Measurements from ENCODE around the gene WFS1. TPM values are rescaled to one million over a fixed set of nuclear protein-coding genes. Genes with fewer than 3 reads are reported as not detected.
A peak's percentile ranks its signal among the peaks of the same experiment; 100 is the strongest.

Gene WFS1
- total RNA-seq, 1 experiment from 2014 or later = 19.5 TPM

DNA sequence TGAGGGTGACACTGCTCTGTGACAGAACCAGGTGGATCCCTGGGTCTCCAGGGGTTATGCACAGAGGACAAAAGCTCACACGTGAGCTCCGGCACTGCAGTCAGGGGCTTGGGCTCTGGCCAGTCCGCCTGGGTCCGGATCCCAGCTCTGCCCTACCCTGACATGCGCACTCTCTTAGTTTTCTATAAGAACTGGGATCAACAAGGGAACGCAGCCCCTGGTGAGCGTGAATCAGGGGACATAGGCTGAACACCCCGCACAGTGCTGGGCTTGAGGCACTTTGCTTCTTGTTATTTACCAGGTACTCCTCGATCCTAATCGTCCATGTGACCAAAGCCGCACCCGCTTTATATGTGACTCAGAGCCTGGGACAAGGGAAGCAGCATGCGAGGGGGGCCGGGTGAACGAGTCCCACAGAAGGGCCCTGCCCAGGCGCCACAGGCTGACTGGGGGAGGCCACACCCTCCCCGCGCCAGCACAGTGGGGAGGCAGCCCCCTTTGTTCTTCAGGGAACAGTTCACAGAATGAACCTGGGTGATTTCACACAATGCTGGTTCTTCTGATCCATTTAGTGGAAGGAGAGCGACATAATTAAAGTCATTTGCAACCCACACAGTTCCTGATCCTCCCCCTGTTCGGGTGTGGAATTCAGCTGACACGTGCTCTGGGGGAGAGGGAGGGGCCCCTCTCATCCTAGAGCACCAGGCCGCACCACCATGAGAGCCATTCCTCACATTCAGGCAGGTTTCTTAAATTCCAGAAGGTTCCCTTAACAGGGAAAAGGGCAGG is 55.5 kb downstream of the WFS1 start:
- peak; percentile 9 for DNase-seq (ENCODE audit: low read depth)

- DNase-seq (ENCODE audit: low read depth) = no peak
Observed at GRCh38 chr4:6325788-6326290, 56.2 kb downstream of the WFS1 start.

GRCh38 chr4:6326312-6327060 is 56.8 kb downstream of the WFS1 start:
- no peak for DNase-seq (ENCODE audit: low read depth)

GRCh38 chr4:6327220-6327917 is 57.7 kb downstream of the WFS1 start:
- peak; percentile 42 for DNase-seq (ENCODE audit: low read depth)

DNA sequence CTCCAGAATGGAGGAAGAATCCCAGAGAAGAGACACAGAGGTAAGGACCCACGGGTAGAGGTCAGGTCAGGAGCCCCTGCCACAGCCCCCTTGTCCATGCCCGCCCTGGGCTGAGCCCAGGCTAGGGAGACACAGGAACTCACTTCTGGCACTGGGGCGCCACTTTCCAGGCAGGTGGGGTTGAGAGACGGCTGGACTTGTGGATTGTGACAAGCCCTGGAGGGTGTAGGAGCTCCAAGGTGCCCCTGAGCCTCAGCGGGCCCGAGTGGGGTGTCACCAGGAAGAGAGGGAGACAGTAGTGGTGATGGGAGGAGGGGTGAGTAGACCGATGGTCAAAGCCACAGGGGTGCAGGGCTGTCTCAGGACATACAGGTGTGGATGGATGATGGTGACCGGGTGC is 58.9 kb downstream of the WFS1 start:
- DNase-seq (ENCODE audit: low read depth) = no peak

DNA sequence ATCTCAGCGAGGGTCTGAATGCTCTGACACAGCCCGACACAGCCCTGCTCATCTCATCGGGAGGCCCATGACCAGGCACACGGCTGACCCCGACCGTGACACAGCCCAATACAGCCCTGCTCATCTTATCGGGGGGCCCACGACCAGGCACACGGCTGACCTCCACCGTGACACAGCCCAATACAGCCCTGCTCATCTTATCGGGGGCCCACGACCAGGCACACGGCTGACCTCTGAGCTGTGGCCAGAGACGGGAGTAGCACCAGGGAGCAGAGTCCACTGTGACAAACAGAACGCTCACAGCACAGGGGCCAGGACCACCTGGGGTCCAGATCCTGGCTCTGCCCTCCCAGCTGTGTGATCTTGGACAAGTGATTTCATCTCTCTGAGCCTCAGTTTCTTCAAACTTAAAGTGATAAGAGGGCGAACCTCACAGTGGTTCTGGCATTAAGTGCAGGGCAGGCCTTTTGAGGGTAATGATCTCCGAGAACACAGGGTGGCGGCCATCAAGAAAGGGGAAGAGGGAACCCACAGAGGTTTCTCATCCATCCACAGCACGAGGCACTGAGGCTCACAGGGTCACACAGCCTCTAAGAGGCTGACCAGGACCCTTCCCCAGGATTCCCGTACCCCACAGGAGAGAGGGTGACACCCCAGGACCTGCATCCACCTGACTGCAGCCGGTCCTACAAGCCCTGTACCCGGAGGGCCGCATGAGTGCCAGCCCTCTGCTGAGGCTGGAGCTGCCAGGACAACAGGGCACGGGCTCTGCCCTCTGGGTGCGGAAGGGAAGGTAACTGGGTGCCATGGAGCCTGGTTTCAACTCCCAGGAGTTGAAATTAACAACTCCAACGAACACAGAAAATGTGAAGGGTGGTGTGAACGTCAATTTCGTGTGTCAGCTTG is 60.1 kb downstream of the WFS1 start:
- no peak for DNase-seq (ENCODE audit: low read depth)

DNA sequence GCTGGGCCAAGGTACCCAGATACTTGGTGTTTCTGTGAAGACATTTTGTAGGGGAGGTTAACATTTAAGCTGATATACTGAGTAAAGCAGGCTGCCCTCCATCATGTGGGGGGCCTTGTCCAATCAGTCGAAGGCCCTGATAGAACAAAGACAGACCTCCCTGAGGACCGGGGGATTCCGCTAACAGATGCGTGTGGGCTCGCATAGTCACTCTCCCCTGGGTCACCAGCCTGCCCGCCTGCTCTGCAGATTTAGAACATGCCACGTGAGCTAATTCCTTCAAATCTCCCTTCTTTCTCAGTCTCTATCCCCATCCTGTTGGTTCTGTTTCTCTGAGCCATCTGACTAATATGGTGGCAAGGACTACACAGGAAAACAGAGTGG is 60.7 kb downstream of the WFS1 start:
- DNase-seq (ENCODE audit: low read depth) = no peak

- DNase-seq (ENCODE audit: low read depth) = no peak
Observed at GRCh38 chr4:6331018-6331417, 61.4 kb downstream of the WFS1 start.

DNA sequence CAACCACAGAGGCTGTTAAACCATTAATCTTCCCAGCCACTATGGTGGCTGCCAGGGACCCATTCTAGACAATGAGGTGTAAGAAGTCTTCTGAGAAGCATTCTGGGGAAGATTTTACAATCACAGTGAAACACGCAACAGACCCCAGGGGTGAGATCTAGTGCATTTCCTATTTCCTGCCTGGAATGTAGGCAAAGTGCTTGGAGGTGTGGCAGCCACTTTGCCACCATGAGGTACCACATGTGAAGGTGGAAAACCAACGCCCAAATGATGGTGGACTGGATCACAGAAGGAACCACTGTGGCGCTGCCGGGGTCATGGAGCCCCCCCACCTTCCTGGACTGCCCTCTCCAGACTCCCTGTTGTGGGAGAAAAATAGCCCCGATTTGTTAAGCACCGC is 61.8 kb downstream of the WFS1 start:
- DNase-seq (ENCODE audit: low read depth) = no peak

DNA sequence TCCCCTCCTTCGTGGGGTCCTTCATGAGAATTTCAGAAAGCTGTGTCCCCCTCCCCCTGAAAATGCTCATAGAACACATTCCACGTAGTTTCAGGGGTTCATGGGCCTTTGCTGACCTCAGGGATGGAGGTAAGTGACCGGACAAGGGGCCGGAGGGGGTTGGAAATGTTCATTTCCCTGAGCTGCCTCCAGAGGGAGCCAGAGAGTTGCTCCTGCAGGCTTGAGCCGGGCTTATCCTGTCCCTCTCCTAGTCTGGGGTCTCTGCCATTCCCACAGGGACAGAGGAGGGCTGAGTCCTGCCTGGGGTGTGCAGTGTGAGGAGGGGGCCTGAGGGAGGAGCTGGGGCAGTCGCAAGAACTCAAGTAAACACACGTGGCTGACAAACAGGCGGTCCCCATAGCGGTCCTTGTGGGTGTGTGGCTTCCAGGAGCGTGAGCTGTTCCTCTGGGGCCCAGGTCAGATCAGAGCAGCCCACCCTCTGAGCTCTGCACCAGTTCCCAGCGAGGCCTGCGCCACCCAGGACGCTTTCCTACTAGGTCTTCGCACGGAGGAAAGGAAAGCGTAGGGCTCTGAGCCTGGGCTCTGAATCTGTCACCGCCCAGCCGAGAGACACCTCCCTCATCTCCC is 62.5 kb downstream of the WFS1 start:
- DNase-seq (ENCODE audit: low read depth) = no peak

GRCh38 chr4:6332669-6333050 is 63.0 kb downstream of the WFS1 start:
- no peak for DNase-seq (ENCODE audit: low read depth)

GRCh38 chr4:6333301-6334202 is 63.9 kb downstream of the WFS1 start:
- no peak for DNase-seq (ENCODE audit: low read depth)

GRCh38 chr4:6334203-6334887 is 64.7 kb downstream of the WFS1 start:
- no peak for DNase-seq (ENCODE audit: low read depth)

DNA sequence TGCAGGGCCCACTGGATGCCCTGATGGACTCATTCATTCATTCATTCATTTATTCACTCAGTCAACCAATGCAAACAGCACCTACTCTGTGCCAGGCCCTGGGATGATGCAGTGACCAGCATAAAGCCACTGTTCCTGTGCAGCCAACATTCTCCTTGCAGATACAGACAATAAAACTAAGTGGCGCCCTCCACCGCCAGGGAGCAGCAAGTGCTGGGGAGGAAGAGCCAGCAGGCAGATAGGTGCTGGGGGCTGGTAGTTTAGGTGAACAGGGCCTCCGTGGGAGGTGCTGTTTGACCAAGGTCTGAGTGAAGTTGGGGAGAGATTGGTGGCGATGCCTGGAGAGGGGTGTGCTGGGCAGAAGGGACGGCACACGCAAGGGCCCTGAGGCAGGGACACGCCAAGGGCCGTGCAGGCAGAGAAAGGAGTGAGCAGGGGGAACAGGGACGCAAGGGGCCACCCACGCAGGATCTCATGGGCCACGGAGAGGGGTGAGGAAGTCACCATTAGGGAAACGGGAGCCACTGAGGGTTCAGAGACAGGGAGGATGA is 65.5 kb downstream of the WFS1 start:
- no peak for DNase-seq (ENCODE audit: low read depth)

DNA sequence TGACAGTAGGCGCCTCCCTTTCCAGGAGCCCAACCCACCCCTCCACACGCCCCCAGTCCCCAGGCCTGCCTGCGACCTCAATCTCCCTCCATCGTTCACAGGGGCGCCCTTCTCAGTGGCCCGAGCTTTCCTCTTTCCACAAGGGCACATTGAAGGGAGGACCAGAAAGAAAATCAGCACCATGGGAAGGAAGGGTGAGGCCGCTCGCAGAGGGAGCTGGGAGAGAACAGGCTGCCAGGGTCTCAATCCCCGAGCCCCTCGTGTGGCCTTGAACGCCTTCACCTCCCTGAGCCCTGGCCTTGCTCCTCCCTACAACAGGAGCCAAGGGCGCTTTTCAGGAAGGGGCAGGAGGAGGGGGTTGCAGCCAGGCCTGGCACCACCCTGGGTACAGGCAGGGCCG is 66.5 kb downstream of the WFS1 start:
- DNase-seq (ENCODE audit: low read depth) = no peak

GRCh38 chr4:6337331-6337935 is 67.8 kb downstream of the WFS1 start:
- no peak for DNase-seq (ENCODE audit: low read depth)

GRCh38 chr4:6338175-6338950 is 68.7 kb downstream of the WFS1 start:
- no peak for DNase-seq (ENCODE audit: low read depth)
